ENCODE results near the gene CHCHD6. TPM values are rescaled to one million over a fixed set of nuclear protein-coding genes. Genes with fewer than 3 reads are reported as not detected.

CHCHD6 gene
- total RNA-seq, 1 experiment from 2014 or later = 36.3 TPM

DNA sequence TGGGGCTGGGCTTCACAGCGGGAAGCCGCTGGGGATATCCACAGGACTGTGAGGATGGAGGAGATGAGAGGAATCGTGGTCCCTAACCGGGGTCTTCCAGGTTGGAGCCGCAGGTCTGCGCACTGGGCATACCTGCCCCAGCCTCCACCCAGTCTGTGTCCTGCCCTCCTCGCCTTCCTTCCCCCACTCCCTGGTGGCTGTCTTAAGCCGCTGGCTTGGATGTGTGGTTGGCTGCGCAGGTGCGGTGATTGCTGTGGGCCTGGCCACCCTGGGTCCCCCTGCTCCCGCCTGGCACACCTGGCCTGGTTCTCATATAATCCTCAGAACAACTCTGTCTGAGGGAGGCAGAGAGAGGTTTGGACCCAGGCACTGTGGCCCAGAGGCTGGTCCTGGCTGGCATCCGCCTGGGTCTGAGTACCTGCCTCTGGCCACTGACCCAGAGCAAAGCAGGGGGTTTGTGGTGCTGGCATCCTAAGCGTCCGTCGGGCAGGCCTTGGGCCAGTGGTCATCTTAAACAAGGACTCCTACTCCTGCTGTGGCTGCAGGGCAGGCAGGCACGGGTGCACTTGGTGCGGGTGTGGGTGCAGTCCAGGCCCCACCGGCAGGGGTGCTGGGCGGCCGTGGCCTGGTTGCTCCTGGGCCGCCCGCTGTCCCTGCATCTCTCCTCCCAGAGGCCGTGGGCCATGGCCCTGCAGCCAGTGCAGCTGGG is 297.6 kb downstream of the CHCHD6 start:
- no peaks in the 10 kb centered on the region for H3K9me3 ChIP-seq (ENCODE audit: control insufficient read depth in 1 of 2, insufficient read depth in 1 of 2, low read depth in 1 of 2, low read length in 2 of 2)
- H3K27ac ChIP-seq (ENCODE audit: low read depth, low read length) = no peak overlapping the region
- ChIA-PET POLR2A (no interaction called here), RAD21 (ENCODE audit: low non-redundant PET in 1 of 2, low total read pairs in 2 of 2, uncharacterized antibody in 2 of 2, unreplicated experiment in 2 of 2) (no interaction called here), CTCF (no interaction called here)
- H3K4me3 ChIP-seq (replicated peaks in 1 of 2; ENCODE audit: low read depth in 1 of 2, low read length in 2 of 2) = no peak overlapping the region
- H3K4me2 ChIP-seq (ENCODE audit: low read length) = no peak overlapping the region
- no peak for TF ChIP-seq SP1 (IDR thresholded peaks at IDR 0.05; ENCODE audit: low read depth)
- no peak for TF ChIP-seq RAD21 (IDR thresholded peaks at IDR 0.05; ENCODE audit: low read depth)
- no peak for TF ChIP-seq ELF1 (IDR thresholded peaks at IDR 0.05; ENCODE audit: borderline replicate concordance, low read depth)
- TF ChIP-seq YY1 (IDR thresholded peaks at IDR 0.05; ENCODE audit: extremely low read depth, insufficient replicate concordance, low read depth, low read length) = no peak
- TF ChIP-seq, protein P1, sequence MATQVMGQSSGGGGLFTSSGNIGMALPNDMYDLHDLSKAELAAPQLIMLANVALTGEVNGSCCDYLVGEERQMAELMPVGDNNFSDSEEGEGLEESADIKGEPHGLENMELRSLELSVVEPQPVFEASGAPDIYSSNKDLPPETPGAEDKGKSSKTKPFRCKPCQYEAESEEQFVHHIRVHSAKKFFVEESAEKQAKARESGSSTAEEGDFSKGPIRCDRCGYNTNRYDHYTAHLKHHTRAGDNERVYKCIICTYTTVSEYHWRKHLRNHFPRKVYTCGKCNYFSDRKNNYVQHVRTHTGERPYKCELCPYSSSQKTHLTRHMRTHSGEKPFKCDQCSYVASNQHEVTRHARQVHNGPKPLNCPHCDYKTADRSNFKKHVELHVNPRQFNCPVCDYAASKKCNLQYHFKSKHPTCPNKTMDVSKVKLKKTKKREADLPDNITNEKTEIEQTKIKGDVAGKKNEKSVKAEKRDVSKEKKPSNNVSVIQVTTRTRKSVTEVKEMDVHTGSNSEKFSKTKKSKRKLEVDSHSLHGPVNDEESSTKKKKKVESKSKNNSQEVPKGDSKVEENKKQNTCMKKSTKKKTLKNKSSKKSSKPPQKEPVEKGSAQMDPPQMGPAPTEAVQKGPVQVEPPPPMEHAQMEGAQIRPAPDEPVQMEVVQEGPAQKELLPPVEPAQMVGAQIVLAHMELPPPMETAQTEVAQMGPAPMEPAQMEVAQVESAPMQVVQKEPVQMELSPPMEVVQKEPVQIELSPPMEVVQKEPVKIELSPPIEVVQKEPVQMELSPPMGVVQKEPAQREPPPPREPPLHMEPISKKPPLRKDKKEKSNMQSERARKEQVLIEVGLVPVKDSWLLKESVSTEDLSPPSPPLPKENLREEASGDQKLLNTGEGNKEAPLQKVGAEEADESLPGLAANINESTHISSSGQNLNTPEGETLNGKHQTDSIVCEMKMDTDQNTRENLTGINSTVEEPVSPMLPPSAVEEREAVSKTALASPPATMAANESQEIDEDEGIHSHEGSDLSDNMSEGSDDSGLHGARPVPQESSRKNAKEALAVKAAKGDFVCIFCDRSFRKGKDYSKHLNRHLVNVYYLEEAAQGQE (IDR thresholded peaks at IDR 0.05; ENCODE audit: low read depth) = no peak
- TF ChIP-seq, protein P2, sequence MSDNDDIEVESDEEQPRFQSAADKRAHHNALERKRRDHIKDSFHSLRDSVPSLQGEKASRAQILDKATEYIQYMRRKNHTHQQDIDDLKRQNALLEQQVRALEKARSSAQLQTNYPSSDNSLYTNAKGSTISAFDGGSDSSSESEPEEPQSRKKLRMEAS (IDR thresholded peaks at IDR 0.05) = no peak
- TF ChIP-seq, protein P3, sequence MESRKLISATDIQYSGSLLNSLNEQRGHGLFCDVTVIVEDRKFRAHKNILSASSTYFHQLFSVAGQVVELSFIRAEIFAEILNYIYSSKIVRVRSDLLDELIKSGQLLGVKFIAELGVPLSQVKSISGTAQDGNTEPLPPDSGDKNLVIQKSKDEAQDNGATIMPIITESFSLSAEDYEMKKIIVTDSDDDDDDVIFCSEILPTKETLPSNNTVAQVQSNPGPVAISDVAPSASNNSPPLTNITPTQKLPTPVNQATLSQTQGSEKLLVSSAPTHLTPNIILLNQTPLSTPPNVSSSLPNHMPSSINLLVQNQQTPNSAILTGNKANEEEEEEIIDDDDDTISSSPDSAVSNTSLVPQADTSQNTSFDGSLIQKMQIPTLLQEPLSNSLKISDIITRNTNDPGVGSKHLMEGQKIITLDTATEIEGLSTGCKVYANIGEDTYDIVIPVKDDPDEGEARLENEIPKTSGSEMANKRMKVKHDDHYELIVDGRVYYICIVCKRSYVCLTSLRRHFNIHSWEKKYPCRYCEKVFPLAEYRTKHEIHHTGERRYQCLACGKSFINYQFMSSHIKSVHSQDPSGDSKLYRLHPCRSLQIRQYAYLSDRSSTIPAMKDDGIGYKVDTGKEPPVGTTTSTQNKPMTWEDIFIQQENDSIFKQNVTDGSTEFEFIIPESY (IDR thresholded peaks at IDR 0.05; ENCODE audit: extremely low read depth, insufficient replicate concordance, low read length) = no peak
- TF ChIP-seq, protein P4, sequence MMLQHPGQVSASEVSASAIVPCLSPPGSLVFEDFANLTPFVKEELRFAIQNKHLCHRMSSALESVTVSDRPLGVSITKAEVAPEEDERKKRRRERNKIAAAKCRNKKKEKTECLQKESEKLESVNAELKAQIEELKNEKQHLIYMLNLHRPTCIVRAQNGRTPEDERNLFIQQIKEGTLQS (IDR thresholded peaks at IDR 0.05) = no peak
- TF ChIP-seq EGR1 (IDR thresholded peaks at IDR 0.05; ENCODE audit: low read depth) = no peak
- TF ChIP-seq POLR2AphosphoS5 (IDR thresholded peaks at IDR 0.05; ENCODE audit: low read depth, low read length) = no peak
- TF ChIP-seq CBX3 (IDR thresholded peaks at IDR 0.05; ENCODE audit: low read depth) = no peak
- no peak for TF ChIP-seq EZH2 (IDR thresholded peaks at IDR 0.05)
- TF ChIP-seq ZFX (IDR thresholded peaks at IDR 0.05) = no peak
- TF ChIP-seq CEBPB (IDR thresholded peaks at IDR 0.05; ENCODE audit: low read depth) = no peak
- no peak for TF ChIP-seq SRF (IDR thresholded peaks at IDR 0.05; ENCODE audit: low read depth)
- TF ChIP-seq SIN3A (IDR thresholded peaks at IDR 0.05; ENCODE audit: low read depth) = no peak
- TF ChIP-seq, protein P5, sequence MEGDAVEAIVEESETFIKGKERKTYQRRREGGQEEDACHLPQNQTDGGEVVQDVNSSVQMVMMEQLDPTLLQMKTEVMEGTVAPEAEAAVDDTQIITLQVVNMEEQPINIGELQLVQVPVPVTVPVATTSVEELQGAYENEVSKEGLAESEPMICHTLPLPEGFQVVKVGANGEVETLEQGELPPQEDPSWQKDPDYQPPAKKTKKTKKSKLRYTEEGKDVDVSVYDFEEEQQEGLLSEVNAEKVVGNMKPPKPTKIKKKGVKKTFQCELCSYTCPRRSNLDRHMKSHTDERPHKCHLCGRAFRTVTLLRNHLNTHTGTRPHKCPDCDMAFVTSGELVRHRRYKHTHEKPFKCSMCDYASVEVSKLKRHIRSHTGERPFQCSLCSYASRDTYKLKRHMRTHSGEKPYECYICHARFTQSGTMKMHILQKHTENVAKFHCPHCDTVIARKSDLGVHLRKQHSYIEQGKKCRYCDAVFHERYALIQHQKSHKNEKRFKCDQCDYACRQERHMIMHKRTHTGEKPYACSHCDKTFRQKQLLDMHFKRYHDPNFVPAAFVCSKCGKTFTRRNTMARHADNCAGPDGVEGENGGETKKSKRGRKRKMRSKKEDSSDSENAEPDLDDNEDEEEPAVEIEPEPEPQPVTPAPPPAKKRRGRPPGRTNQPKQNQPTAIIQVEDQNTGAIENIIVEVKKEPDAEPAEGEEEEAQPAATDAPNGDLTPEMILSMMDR (IDR thresholded peaks at IDR 0.05 in 2 of 3, conservative IDR thresholded peaks at IDR 0.05 in 1 of 3; ENCODE audit: borderline replicate concordance in 1 of 3, insufficient read depth in 1 of 3, low read depth in 2 of 3, low read length in 2 of 3) = no peak
- TF ChIP-seq EZH2phosphoT487 (IDR thresholded peaks at IDR 0.05; ENCODE audit: borderline replicate concordance) = no peak
- H3K36me3 ChIP-seq (ENCODE audit: control insufficient read depth in 1 of 2, insufficient read depth in 2 of 2, low read length in 2 of 2) = no peaks in the 10 kb centered on the region
- H3K9ac ChIP-seq (ENCODE audit: low read length) = no peak overlapping the region
- intact Hi-C loops (cut with micrococcal nuclease) = no loop called here
- H2AFZ ChIP-seq (ENCODE audit: low read depth, low read length, poor library complexity, severe bottlenecking) = no peak overlapping the region
- H3K79me2 ChIP-seq (ENCODE audit: insufficient read depth, low read length) = peaks cover 26% of the 10 kb centered on the region; the same call in 1 of the 2 replicates
- H4K20me1 ChIP-seq (ENCODE audit: insufficient read depth) = no peaks in the 10 kb centered on the region
- ATAC-seq = no peak
- no peaks in the 10 kb centered on the region for H3K4me1 ChIP-seq (ENCODE audit: control insufficient read depth in 1 of 2, insufficient read depth in 2 of 2, low read length in 2 of 2)
- H3K9me2 ChIP-seq (ENCODE audit: insufficient read depth) = no peaks in the 10 kb centered on the region
- no peak for DNase-seq (ENCODE audit: low read depth, low spot score)
- H3K27me3 ChIP-seq (ENCODE audit: insufficient read depth, low read length) = no peaks in the 10 kb centered on the region
- BruUV-seq (replicated peaks) = no TSS peak

Measured in HCT116 (cell line).